Activated B cell treated with CpG ODN at 0.5 μM for 24 hours (primary cell): ENCODE results near the gene MACROD2. TPM values are rescaled to one million over a fixed set of nuclear protein-coding genes. Genes with fewer than 3 reads are reported as not detected.

ENCODE experiments used
- ATAC-seq: fragments of 200-7000 bp; cut with Tn5 transposase; one replicate; pipeline ENCODE4 v1.10.0; 2021; ENCODE audit warnings: low read depth, mild to moderate bottlenecking, moderate library complexity
- CTCF ChIA-PET: fragments of 350-600 bp; sonication (Branson Sonifier 250); formaldehyde crosslinking; loops from one replicate; lab custom pipeline; 2021; ENCODE audit warnings: antibody characterized with exemption; lab: Charles Lee
- POLR2A ChIA-PET: fragments of 350-600 bp; sonication (Branson Sonifier 250); formaldehyde crosslinking; loops from one replicate; lab custom pipeline; 2021; ENCODE audit warnings: antibody characterized with exemption; lab: Charles Lee
- DNase-seq: peaks from one replicate; pipeline ENCODE4 v3.0.0; 2022
- H3K27ac Mint-ChIP-seq: one replicate; pipeline ENCODE4 v1.8.0; 2020; ENCODE audit warnings: mixed read lengths
- H3K27me3 Mint-ChIP-seq: one replicate; pipeline ENCODE4 v1.8.0; 2021; ENCODE audit warnings: mixed read lengths
- H3K36me3 Mint-ChIP-seq: one replicate; pipeline ENCODE4 v1.8.0; 2021; ENCODE audit warnings: low read depth, mixed read lengths
- H3K4me1 Mint-ChIP-seq: one replicate; pipeline ENCODE4 v1.8.0; 2021; ENCODE audit warnings: mixed read lengths
- H3K4me3 Mint-ChIP-seq: one replicate; pipeline ENCODE4 v1.8.0; 2020; ENCODE audit warnings: mild to moderate bottlenecking, mixed read lengths
- H3K9me3 Mint-ChIP-seq: one replicate; pipeline ENCODE4 v1.8.0; 2020; ENCODE audit warnings: mixed read lengths
- intact Hi-C: fragments of 100-400 bp; cut with micrococcal nuclease; formaldehyde crosslinking; loops from one replicate; pipeline ENCODE4 v1.15.1; 2024
- total RNA-seq: library from RNA; stranded (reverse); gene quantifications from 2 replicates; pipeline ENCODE4 v1.2.3, GENCODE V29; 2022
- TF ChIP-seq, protein P1 (sequence below): fragments of 200-600 bp; IDR thresholded peaks from one replicate; pipeline ENCODE4 v1.8.0; 2022; ENCODE audit warnings: antibody characterized with exemption, mild to moderate bottlenecking

MACROD2 gene
- total RNA-seq, 1 donor from 2014 or later = 55.1 TPM

DNA sequence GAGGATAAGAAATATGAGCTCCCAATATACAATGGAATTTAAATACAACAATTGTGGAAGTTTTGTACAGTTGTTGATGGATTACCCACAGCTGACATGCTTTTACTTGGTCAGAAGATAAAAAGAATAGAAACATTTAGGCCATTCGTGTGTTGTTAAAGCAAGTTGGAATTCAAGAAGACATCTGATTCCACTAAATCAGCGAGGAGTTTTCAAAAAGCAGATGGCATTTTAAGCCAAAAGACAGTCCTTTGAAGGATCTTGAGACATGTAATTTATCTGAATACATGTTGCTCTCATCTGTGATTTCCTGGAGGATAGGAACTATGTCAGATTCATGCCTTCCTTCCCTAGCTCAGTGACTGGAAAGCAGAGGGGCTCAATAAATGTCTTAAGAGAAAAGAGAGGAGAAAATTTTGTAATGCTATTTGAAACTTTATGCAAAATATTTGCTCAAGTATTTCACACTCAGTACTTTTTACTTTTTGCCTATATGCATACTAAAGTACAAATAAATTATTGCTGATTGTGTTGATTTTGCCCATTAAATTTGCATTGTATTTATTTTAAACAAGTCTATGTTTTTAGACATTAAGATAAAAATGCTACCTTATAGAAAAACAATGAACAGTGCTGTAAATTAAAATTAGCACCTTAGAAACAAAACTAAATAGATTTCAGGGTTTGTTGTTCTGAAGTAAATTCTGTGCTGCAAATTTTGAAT is 1075.9 kb downstream of the MACROD2 start:
- ATAC-seq (no peak), DNase-seq (no peak)
- TF ChIP-seq, protein P1, sequence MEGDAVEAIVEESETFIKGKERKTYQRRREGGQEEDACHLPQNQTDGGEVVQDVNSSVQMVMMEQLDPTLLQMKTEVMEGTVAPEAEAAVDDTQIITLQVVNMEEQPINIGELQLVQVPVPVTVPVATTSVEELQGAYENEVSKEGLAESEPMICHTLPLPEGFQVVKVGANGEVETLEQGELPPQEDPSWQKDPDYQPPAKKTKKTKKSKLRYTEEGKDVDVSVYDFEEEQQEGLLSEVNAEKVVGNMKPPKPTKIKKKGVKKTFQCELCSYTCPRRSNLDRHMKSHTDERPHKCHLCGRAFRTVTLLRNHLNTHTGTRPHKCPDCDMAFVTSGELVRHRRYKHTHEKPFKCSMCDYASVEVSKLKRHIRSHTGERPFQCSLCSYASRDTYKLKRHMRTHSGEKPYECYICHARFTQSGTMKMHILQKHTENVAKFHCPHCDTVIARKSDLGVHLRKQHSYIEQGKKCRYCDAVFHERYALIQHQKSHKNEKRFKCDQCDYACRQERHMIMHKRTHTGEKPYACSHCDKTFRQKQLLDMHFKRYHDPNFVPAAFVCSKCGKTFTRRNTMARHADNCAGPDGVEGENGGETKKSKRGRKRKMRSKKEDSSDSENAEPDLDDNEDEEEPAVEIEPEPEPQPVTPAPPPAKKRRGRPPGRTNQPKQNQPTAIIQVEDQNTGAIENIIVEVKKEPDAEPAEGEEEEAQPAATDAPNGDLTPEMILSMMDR = no peak
- Mint-ChIP-seq H3K4me1 (no peaks in the 10 kb centered on the region), H3K4me3 (no peak overlapping the region), H3K27me3 (peaks cover 4% of the 10 kb centered on the region), H3K36me3 (no peaks in the 10 kb centered on the region), H3K9me3 (no peaks in the 10 kb centered on the region), H3K27ac (no peak overlapping the region)
- CTCF ChIA-PET = no interaction called here
- POLR2A ChIA-PET = no interaction called here
- intact Hi-C loops = no loop called here

DNA sequence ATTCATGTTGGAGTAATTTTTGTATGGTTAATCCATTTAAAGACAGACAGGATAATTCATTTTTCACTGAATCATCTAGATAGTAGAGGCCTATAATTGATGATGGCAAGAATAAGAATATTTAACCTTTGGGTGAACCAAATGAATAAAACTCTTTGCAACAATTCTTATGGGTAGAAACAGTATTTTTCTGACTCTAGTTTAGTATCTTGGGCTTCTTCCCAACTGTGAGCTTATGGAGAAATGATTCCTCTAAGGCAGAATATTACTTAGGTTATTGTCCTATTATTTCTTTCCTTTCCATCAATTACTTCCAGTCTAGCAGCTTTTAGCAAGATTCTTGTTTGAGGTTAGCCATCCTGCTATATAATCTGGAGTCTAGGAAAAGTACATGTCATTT is 1077.0 kb downstream of the MACROD2 start:
- intact Hi-C loops = no loop called here
- Mint-ChIP-seq H3K9me3 (no peaks in the 10 kb centered on the region), H3K4me3 (no peak overlapping the region), H3K4me1 (no peaks in the 10 kb centered on the region), H3K27ac (no peak overlapping the region), H3K36me3 (no peaks in the 10 kb centered on the region), H3K27me3 (peaks cover 4% of the 10 kb centered on the region)
- TF ChIP-seq, protein P1 = no peak
- POLR2A ChIA-PET = no interaction called here
- DNase-seq (no peak), ATAC-seq (no peak)
- CTCF ChIA-PET = no interaction called here

DNA sequence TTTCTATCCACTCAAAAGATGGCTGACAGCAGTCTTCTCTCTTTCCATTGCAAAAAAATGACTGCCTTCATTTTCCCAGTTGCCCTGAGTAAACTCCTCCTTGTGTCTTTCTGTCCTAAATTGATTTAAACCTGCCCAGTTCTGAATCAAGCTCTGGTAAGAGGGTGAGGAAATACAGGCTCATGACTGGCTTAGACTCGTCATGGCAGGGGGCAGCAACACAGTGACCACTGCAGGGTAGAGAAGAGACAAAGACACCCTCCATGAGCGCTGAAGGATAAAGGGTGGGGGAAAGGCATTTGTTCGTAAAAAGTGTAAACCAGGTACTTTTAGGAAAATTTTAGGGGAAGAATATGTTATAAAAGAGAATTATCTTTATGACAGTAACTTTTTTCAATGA is 1080.3 kb downstream of the MACROD2 start:
- ChIA-PET POLR2A (no interaction called here), CTCF (no interaction called here)
- H3K27me3 Mint-ChIP-seq = peaks cover 4% of the 10 kb centered on the region
- TF ChIP-seq, protein P1 = no peak
- DNase-seq (no peak), ATAC-seq (no peak)
- no peaks in the 10 kb centered on the region for H3K4me1 Mint-ChIP-seq
- H3K4me3 Mint-ChIP-seq = no peak overlapping the region
- no peaks in the 10 kb centered on the region for H3K36me3 Mint-ChIP-seq
- no peak overlapping the region for H3K27ac Mint-ChIP-seq
- intact Hi-C loops = no loop called here
- H3K9me3 Mint-ChIP-seq = no peaks in the 10 kb centered on the region

DNA sequence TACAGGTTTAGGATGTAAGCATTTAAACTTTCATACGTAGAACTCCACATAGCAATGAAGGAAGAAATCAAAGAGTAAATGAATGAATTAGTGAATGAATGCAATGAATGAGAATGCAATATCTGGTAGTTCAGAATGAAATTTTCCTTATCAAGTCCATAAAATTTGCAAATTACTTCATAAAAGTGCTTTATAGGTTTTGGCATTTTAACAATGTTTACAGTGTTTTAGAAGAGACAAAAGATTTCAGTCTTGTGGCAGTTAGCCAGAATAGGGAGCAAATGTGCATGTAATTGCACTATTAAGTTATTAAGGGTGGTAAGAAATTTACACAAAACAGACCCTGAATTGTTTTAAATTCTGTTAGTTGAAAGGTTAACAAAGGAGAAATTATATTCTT is 1081.5 kb downstream of the MACROD2 start:
- H3K4me1 Mint-ChIP-seq = no peaks in the 10 kb centered on the region
- DNase-seq (no peak), ATAC-seq (no peak)
- intact Hi-C loops = no loop called here
- ChIA-PET POLR2A (no interaction called here), CTCF (no interaction called here)
- H3K36me3 Mint-ChIP-seq = no peaks in the 10 kb centered on the region
- no peak overlapping the region for H3K27ac Mint-ChIP-seq
- no peaks in the 10 kb centered on the region for H3K9me3 Mint-ChIP-seq
- H3K4me3 Mint-ChIP-seq = no peak overlapping the region
- TF ChIP-seq, protein P1 = no peak
- H3K27me3 Mint-ChIP-seq = peaks cover 4% of the 10 kb centered on the region

DNA sequence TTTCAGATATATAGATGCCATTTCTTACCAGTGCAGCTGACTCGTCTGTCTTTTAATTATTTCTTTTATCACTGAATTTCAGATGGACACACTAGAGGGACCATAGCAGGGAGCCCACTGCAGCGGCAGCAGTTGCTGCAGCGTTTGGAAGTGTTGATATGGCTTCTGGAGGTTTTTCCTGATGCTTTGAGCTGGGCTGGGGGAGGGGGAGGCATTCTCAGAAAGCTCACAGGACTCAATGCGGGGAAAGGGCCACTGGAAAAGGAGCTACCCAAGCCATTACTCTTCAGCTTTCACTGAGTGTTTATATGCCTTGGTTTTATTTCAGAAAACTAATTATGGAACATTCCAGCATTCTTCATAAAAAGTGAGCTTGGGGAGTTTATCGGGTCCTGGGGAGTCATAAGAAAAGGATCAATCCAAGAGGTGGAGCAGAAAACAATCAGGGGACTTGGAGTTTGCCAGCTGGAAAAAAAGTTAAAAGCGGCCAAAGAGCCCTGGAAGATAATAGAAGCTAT is 1082.5 kb downstream of the MACROD2 start:
- no peaks in the 10 kb centered on the region for H3K36me3 Mint-ChIP-seq
- intact Hi-C loops = no loop called here
- DNase-seq (no peak), ATAC-seq (no peak)
- CTCF ChIA-PET = no interaction called here
- no peaks in the 10 kb centered on the region for H3K9me3 Mint-ChIP-seq
- H3K27me3 Mint-ChIP-seq = peaks cover 3% of the 10 kb centered on the region
- H3K4me1 Mint-ChIP-seq = no peaks in the 10 kb centered on the region
- no peak overlapping the region for H3K4me3 Mint-ChIP-seq
- H3K27ac Mint-ChIP-seq = no peak overlapping the region
- POLR2A ChIA-PET = no interaction called here
- TF ChIP-seq, protein P1 = no peak
